GM23338 (cell line): ENCODE measurements around the gene NEURL1B. TPM values are rescaled to one million over a fixed set of nuclear protein-coding genes. Genes with fewer than 3 reads are reported as not detected.

Experiments
- ATAC-seq: fragments of 200-7000 bp; cut with Tn5 transposase; 3 replicates; pipeline ENCODE4 v1.9.1; 2020
- DNase-seq: peaks from one replicate; pipeline ENCODE4 v3.0.0-alpha.2; 2015; ENCODE audit warnings: low spot score
- H2AFZ ChIP-seq: fragments of 200-600 bp; sonication (generic); 2 replicates; pipeline ENCODE4 v1.8.0; 2016; ENCODE audit warnings: antibody characterized with exemption, mild to moderate bottlenecking, moderate library complexity
- H3F3A ChIP-seq: fragments of 200-600 bp; sonication (generic); replicated peaks from 2 replicates; pipeline ENCODE4 v1.8.0; 2017; ENCODE audit warnings: antibody characterized with exemption, mixed run types, low read depth
- H3K27ac ChIP-seq: fragments of 200-600 bp; sonication (generic); 2 replicates; pipeline ENCODE4 v1.6.1; 2016; ENCODE audit warnings: low read depth
- H3K27me3 ChIP-seq: fragments of 200-600 bp; sonication (generic); 2 replicates; pipeline ENCODE4 v1.8.0; 2016; ENCODE audit warnings: mild to moderate bottlenecking, mixed run types, moderate library complexity; ENCODE audit not compliant: insufficient read depth
- H3K36me3 ChIP-seq: fragments of 200-600 bp; sonication (generic); 2 replicates; pipeline ENCODE4 v1.8.0; 2016; ENCODE audit warnings: mild to moderate bottlenecking; ENCODE audit not compliant: insufficient read depth
- H3K4me1 ChIP-seq: fragments of 200-600 bp; sonication (generic); 2 replicates; pipeline ENCODE4 v1.8.0; 2016; ENCODE audit warnings: mild to moderate bottlenecking, moderate library complexity; ENCODE audit not compliant: insufficient read depth
- H3K4me2 ChIP-seq: fragments of 200-600 bp; sonication (generic); 2 replicates; pipeline ENCODE4 v1.7.1; 2017; ENCODE audit warnings: mixed run types
- H3K4me3 ChIP-seq: fragments of 200-600 bp; sonication (generic); 2 replicates; pipeline ENCODE4 v1.6.1; 2016; ENCODE audit warnings: mixed run types
- H3K79me2 ChIP-seq: fragments of 200-600 bp; sonication (generic); replicated peaks from 2 replicates; pipeline ENCODE4 v1.8.0; 2017; ENCODE audit warnings: mild to moderate bottlenecking; ENCODE audit not compliant: insufficient read depth
- H3K9me2 ChIP-seq: fragments of 200-600 bp; sonication (generic); 2 replicates; pipeline ENCODE4 v1.8.0; 2017; ENCODE audit not compliant: insufficient read depth
- H4K20me1 ChIP-seq: fragments of 200-600 bp; sonication (generic); replicated peaks from 2 replicates; pipeline ENCODE4 v1.8.0; 2017; ENCODE audit warnings: mild to moderate bottlenecking; ENCODE audit not compliant: insufficient read depth
- H3K27ac Mint-ChIP-seq: 2 replicates; pipeline ENCODE4 v1.8.0; 2020; ENCODE audit warnings: inconsistent platforms, mild to moderate bottlenecking, moderate library complexity, mixed read lengths
- H3K27me3 Mint-ChIP-seq: 3 replicates; pipeline ENCODE4 v1.8.0; 2022; ENCODE audit warnings: low read depth, mild to moderate bottlenecking, moderate library complexity, mixed read lengths, inconsistent platforms; ENCODE audit not compliant: insufficient read depth, poor library complexity
- H3K36me3 Mint-ChIP-seq: 3 replicates; pipeline ENCODE4 v1.8.0; 2021; ENCODE audit warnings: low read depth, mild to moderate bottlenecking, inconsistent platforms, moderate library complexity, mixed read lengths
- H3K4me1 Mint-ChIP-seq: 3 replicates; pipeline ENCODE4 v1.8.0; 2020; ENCODE audit warnings: mild to moderate bottlenecking, inconsistent platforms, mixed read lengths
- H3K4me3 Mint-ChIP-seq: 3 replicates; pipeline ENCODE4 v1.8.0; 2021; ENCODE audit warnings: moderate library complexity, mild to moderate bottlenecking, inconsistent platforms, mixed read lengths
- H3K9me3 Mint-ChIP-seq: 3 replicates; pipeline ENCODE4 v1.8.0; 2020; ENCODE audit warnings: moderate library complexity, mild to moderate bottlenecking, inconsistent platforms, mixed read lengths
- CREB1 ChIP-seq: fragments of 250-450 bp; sonication (Bioruptor Pico); IDR thresholded peaks from 2 replicates; pipeline ENCODE4 v1.5.0; 2020; ENCODE audit warnings: low read depth, mild to moderate bottlenecking, moderate library complexity
- EZH2 ChIP-seq: fragments of 200-600 bp; sonication (generic); IDR thresholded peaks from one replicate; pipeline ENCODE4 v1.8.0; 2017; ENCODE audit warnings: antibody characterized with exemption, mild to moderate bottlenecking, low read depth; ENCODE audit not compliant: unreplicated experiment
- EZH2phosphoT487 ChIP-seq: fragments of 200-600 bp; sonication (generic); IDR thresholded peaks from one replicate; pipeline ENCODE4 v1.8.1; 2018; ENCODE audit warnings: antibody characterized with exemption; ENCODE audit not compliant: unreplicated experiment
- JUNB ChIP-seq: IDR thresholded peaks from one replicate; pipeline ENCODE4 v1.6.1; 2016; ENCODE audit warnings: antibody characterized with exemption; ENCODE audit not compliant: unreplicated experiment
- NANOG ChIP-seq: IDR thresholded peaks from 2 replicates; pipeline ENCODE4 v1.6.1; 2016; ENCODE audit warnings: antibody characterized with exemption, borderline replicate concordance
- POLR2AphosphoS5 ChIP-seq: IDR thresholded peaks from 2 replicates; pipeline ENCODE4 v1.6.1; 2016; ENCODE audit warnings: antibody characterized with exemption, low read depth
- REST ChIP-seq: IDR thresholded peaks from one replicate; pipeline ENCODE4 v1.6.1; 2018; ENCODE audit warnings: antibody characterized with exemption; ENCODE audit not compliant: unreplicated experiment
- ZNF114 ChIP-seq: fragments of 250-450 bp; sonication (Bioruptor Pico); IDR thresholded peaks from 2 replicates; pipeline ENCODE4 v1.5.0; 2020; ENCODE audit warnings: mild to moderate bottlenecking, moderate library complexity
- ZNF331 ChIP-seq: fragments of 250-450 bp; sonication (Bioruptor Pico); IDR thresholded peaks from 2 replicates; pipeline ENCODE4 v1.5.0; 2020; ENCODE audit warnings: low read depth, mild to moderate bottlenecking, moderate library complexity
- ZNF462 ChIP-seq: fragments of 250-450 bp; sonication (Bioruptor Pico); IDR thresholded peaks from 2 replicates; pipeline ENCODE4 v1.5.0; 2020; ENCODE audit warnings: mild to moderate bottlenecking, moderate library complexity
- polyA plus RNA-seq: library from polyadenylated mRNA; unstranded; fragments of >200 nt; fragmentation: Nextera tagmentation; extraction: Ambion mirVana; gene quantifications from 2 replicates; pipeline ENCODE4 v1.2.1, GENCODE V29; 2016
- total RNA-seq: library from RNA; depleted of rRNA; stranded (reverse); fragments of >200 nt; shearing (Covaris generic); gene quantifications from 2 replicates; pipeline ENCODE4 v1.2.3, GENCODE V29; 2014

NEURL1B gene
- total and polyA plus RNA-seq, 2 experiments from 2014 or later: 1.9 to 13.3 TPM

GRCh38 chr5:172660974-172661373 lies 19.9 kb downstream of the NEURL1B start:
- Mint-ChIP-seq H3K4me1 (peaks cover 8% of the 10 kb centered on the region), H3K4me3 (no peak overlapping the region), H3K27ac (no peak overlapping the region), H3K36me3 (peaks cover 10% of the 10 kb centered on the region), H3K27me3 (peaks cover 5% of the 10 kb centered on the region), H3K9me3 (peaks cover 11% of the 10 kb centered on the region)
- Histone ChIP-seq H3F3A (no peaks in the 10 kb centered on the region), H3K27ac (no peak overlapping the region), H2AFZ (no peak overlapping the region), H3K9me2 (no peaks in the 10 kb centered on the region), H3K4me2 (no peak overlapping the region), H3K4me1 (no peaks in the 10 kb centered on the region), H4K20me1 (no peaks in the 10 kb centered on the region; the same call in 1 of the 2 replicates), H3K27me3 (no peaks in the 10 kb centered on the region), H3K4me3 (no peak overlapping the region), H3K79me2 (no peaks in the 10 kb centered on the region), H3K36me3 (no peaks in the 10 kb centered on the region)
- DNase-seq (no peak), ATAC-seq (no peak)
- no peak for TF ChIP-seq EZH2phosphoT487
- no peak for TF ChIP-seq POLR2AphosphoS5
- no peak for TF ChIP-seq REST
- TF ChIP-seq ZNF331: no peak
- no peak for TF ChIP-seq EZH2
- no peak for TF ChIP-seq ZNF114 (CRISPR knock-in tag)
- no peak for TF ChIP-seq NANOG
- TF ChIP-seq ZNF462: no peak
- no peak for TF ChIP-seq JUNB
- no peak for TF ChIP-seq CREB1 (CRISPR knock-in tag)
